OCI-LY1 (cell line): ENCODE results near the gene RCN1.

ENCODE experiments used
- EZH2 ChIP-seq: fragments of 200-600 bp; sonication (generic), shearing (Covaris generic); IDR thresholded peaks from 2 replicates; pipeline ENCODE4 v1.8.0; 2017; ENCODE audit warnings: borderline replicate concordance, mixed run types, mild to moderate bottlenecking, antibody characterized with exemption, low read length, moderate library complexity, mixed read lengths
- TF ChIP-seq, protein P1 (sequence below): fragments of 200-600 bp; sonication (generic), shearing (Covaris generic); IDR thresholded peaks from 2 replicates; pipeline ENCODE4 v1.5.1; 2017; ENCODE audit warnings: mild to moderate bottlenecking, antibody characterized with exemption, low read length, moderate library complexity, mixed read lengths

DNA sequence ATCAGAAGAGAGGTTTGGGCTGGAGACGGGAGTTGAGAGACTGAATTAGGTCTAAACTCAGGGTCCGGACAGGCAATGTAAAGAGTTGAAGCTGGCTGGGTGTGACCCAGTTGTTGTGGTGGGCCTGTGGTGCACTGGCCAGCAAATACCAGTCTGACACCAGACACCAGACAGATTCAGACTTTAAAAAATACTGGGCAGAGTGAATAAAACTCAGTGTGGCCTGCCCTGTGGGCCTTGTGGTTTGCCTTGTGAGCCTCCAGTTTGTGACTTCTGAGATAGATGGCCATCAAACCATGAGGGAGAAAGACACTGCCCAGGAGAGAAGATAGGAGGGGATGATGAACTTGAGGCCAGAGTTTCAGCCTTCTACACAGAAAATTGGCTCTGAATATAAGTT lies 25.8 kb downstream of the RCN1 start:
- TF ChIP-seq EZH2 = no peak
- TF ChIP-seq, protein P1, sequence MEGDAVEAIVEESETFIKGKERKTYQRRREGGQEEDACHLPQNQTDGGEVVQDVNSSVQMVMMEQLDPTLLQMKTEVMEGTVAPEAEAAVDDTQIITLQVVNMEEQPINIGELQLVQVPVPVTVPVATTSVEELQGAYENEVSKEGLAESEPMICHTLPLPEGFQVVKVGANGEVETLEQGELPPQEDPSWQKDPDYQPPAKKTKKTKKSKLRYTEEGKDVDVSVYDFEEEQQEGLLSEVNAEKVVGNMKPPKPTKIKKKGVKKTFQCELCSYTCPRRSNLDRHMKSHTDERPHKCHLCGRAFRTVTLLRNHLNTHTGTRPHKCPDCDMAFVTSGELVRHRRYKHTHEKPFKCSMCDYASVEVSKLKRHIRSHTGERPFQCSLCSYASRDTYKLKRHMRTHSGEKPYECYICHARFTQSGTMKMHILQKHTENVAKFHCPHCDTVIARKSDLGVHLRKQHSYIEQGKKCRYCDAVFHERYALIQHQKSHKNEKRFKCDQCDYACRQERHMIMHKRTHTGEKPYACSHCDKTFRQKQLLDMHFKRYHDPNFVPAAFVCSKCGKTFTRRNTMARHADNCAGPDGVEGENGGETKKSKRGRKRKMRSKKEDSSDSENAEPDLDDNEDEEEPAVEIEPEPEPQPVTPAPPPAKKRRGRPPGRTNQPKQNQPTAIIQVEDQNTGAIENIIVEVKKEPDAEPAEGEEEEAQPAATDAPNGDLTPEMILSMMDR = no peak
